Measurements from ENCODE around the gene YIPF3. TPM values are rescaled to one million over a fixed set of nuclear protein-coding genes. Genes with fewer than 3 reads are reported as not detected.

The YIPF3 gene
- total RNA-seq, 1 donor from 2014 or later = 59.1 TPM

DNA sequence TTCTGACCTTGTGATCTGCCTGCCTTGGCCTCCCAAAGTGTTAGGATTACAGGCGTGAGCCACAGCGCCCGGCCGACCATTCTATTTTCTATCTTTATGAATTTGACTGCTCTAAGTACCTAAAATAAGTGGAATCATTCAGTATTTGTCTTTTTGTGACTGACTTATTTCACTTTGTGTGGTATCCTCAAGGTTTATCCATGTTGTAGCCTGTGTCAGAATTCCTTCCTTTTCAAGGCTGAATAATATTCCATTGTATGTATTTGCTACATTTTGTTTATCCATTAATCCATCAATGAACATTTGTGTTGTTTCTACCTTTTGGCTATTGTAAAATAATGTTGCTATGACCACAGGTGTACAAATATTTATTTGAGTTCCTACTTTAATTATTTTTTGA is 44.2 kb downstream of the YIPF3 start:
- Mint-ChIP-seq H3K9me3 (no peaks in the 10 kb centered on the region), H3K36me3 (ENCODE audit: low read depth) (peaks cover 4% of the 10 kb centered on the region), H3K4me1 (peaks cover 11% of the 10 kb centered on the region), H3K27ac (no peak overlapping the region), H3K4me3 (no peak overlapping the region), H3K27me3 (peaks cover 17% of the 10 kb centered on the region)
- ATAC-seq (ENCODE audit: low read depth) (no peak), DNase-seq (no peak)
- intact Hi-C loops (cut with micrococcal nuclease) = no loop called here
- TF ChIP-seq CTCF (IDR thresholded peaks at IDR 0.05) = no peak
- ChIA-PET POLR2A (no interaction called here), CTCF (no interaction called here)

DNA sequence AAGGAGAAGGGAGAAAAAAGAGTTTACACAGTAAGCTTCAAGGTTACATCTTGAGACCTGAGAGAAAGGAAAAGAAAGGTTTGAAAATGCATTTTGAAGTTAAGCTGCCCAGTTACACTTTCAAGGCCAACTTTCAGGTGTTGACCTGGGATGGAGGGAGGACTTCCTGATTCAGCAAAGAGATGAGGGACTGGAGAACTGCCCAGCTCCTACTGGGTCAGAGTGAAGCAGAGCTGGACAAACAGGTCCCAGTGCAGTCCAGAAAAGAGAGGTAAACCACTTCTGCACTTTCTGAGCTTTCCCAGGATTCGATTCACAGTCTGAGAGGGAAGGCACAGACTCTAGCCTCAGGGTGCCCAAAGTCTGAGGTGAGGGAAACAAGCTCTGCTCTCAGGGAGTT is 45.3 kb downstream of the YIPF3 start:
- Mint-ChIP-seq H3K9me3 (no peaks in the 10 kb centered on the region), H3K4me3 (no peak overlapping the region), H3K4me1 (no peaks in the 10 kb centered on the region), H3K36me3 (ENCODE audit: low read depth) (no peaks in the 10 kb centered on the region), H3K27me3 (peaks cover 25% of the 10 kb centered on the region), H3K27ac (no peak overlapping the region)
- ATAC-seq (ENCODE audit: low read depth) (no peak), DNase-seq (no peak)
- no peak for TF ChIP-seq CTCF (IDR thresholded peaks at IDR 0.05)
- ChIA-PET CTCF (interaction anchor here (1.1 kb wide), 1 partner anchor 36 kb away, joined by 3 read pairs; no protein-coding TSS in a partner anchor), POLR2A (interaction anchor here (0.7 kb wide), 1 partner anchor 50 kb away, joined by 4 read pairs; no protein-coding TSS in a partner anchor)
- intact Hi-C loops (cut with micrococcal nuclease) = no loop called here

GRCh38 chr6:43469947-43470346 is 46.8 kb downstream of the YIPF3 start:
- intact Hi-C loops (cut with micrococcal nuclease) = no loop called here
- Mint-ChIP-seq H3K4me3 (no peak overlapping the region), H3K4me1 (no peaks in the 10 kb centered on the region), H3K9me3 (no peaks in the 10 kb centered on the region), H3K27ac (no peak overlapping the region), H3K36me3 (ENCODE audit: low read depth) (no peaks in the 10 kb centered on the region), H3K27me3 (peaks cover 33% of the 10 kb centered on the region)
- POLR2A ChIA-PET = no interaction called here
- ATAC-seq (ENCODE audit: low read depth) (no peak), DNase-seq (no peak)
- CTCF ChIA-PET = interaction anchor here (0.9 kb wide), 1 partner anchor 37 kb away, joined by 4 read pairs; no protein-coding TSS in a partner anchor
- TF ChIP-seq CTCF (IDR thresholded peaks at IDR 0.05) = no peak

DNA sequence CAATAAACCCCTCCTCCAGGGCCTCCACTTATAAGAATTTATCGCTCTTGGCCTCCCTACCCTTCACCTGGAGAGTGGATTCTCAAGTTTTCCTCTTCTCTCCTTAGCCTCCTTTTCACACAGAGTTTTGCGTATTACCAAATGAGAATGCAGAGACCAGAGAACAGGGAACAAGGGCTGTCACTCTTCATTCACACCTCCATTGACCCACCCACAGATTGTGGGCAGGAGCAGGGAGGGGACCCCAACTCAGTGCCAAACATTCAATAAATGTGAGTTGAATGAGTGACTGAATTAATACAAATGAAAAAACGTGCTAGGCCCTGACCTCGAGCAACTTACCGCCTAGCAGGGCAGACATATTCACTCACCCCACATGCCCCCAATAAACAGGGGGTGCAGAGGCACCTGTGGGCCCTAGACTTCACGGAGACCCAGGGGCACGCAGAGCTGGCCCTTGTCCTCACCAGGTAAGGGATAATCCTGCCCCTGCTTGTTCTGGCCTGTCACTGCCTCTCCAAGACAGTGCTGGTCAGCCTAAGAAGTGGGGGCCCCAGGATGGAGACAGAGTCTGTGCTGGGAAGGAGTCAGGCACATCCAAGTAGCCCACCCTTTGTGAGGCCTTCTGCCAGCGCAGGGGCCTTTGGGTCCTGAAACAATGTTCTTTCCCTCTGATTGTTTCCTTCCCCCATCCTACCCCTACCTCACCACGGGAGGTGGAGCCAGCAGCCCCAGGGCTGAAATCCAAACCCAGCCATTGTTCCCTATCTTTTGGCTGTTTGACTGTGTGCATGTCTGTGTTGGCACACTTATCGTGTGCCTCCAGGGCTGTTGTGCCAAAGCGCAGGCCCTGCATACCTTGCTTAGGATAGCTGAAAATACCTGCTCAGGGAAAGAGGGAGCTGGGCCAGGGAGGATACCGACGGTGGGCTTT is 47.7 kb downstream of the YIPF3 start:
- CTCF ChIA-PET = interaction anchor here (0.9 kb wide), 1 partner anchor 38 kb away, joined by 4 read pairs; no protein-coding TSS in a partner anchor
- no peak overlapping the region for H3K27ac Mint-ChIP-seq
- H3K36me3 Mint-ChIP-seq (ENCODE audit: low read depth) = no peaks in the 10 kb centered on the region
- no peaks in the 10 kb centered on the region for H3K9me3 Mint-ChIP-seq
- DNase-seq = no peak
- no peak for ATAC-seq (ENCODE audit: low read depth)
- TF ChIP-seq CTCF (IDR thresholded peaks at IDR 0.05) = no peak
- H3K27me3 Mint-ChIP-seq = peaks cover 33% of the 10 kb centered on the region
- H3K4me3 Mint-ChIP-seq = no peak overlapping the region
- H3K4me1 Mint-ChIP-seq = no peaks in the 10 kb centered on the region
- intact Hi-C loops (cut with micrococcal nuclease) = no loop called here
- POLR2A ChIA-PET = interaction anchor here (0.5 kb wide), 1 partner anchor 644 kb away, joined by 4 read pairs; no protein-coding TSS in a partner anchor

DNA sequence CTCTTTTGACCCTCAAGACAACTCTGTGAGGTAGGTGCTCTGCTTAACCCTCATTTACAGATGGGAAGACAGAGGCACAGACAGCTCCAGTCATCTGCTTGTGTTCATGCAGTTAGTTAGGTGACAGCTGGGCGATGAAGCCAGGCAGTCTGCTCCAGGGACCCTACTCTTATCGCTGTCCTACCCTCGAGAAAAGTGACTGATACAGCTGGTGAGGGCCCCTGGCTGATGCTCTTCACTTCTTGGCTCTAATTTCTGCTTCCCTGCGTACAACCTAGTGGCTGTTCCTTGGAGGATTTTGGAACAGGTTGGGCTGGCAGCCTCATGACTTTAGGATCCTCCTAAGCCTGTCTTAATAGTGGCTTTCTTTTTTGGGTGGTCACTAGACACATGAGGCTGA is 48.5 kb downstream of the YIPF3 start:
- CTCF ChIA-PET = no interaction called here
- ATAC-seq (ENCODE audit: low read depth) = no peak
- no peaks in the 10 kb centered on the region for H3K4me1 Mint-ChIP-seq
- DNase-seq = no peak
- POLR2A ChIA-PET = no interaction called here
- H3K4me3 Mint-ChIP-seq = no peak overlapping the region
- H3K36me3 Mint-ChIP-seq (ENCODE audit: low read depth) = no peaks in the 10 kb centered on the region
- no peaks in the 10 kb centered on the region for H3K9me3 Mint-ChIP-seq
- peaks cover 38% of the 10 kb centered on the region for H3K27me3 Mint-ChIP-seq
- no peak overlapping the region for H3K27ac Mint-ChIP-seq
- TF ChIP-seq CTCF (IDR thresholded peaks at IDR 0.05) = no peak
- intact Hi-C loops (cut with micrococcal nuclease) = no loop called here
